ENCODE results near the gene WASF2.

WASF2 gene

GRCh38 chr1:27366113-27366410, 123.9 kb downstream of the WASF2 start:
- peak in 1 of 2 experiments; percentile 54 for DNase-seq (ENCODE audit: low read depth in 1 of 2, low spot score in 1 of 2)
- Histone ChIP-seq H3K4me3 (replicated peaks; ENCODE audit: insufficient read depth, low read length) (peak overlapping the region; percentile 47), H3K27ac (replicated peaks) (no peak overlapping the region), H3K27me3 (ENCODE audit: insufficient read depth, poor library complexity, severe bottlenecking) (no peaks in the 10 kb centered on the region)
- TF ChIP-seq REST (IDR thresholded peaks at IDR 0.05; ENCODE audit: insufficient replicate concordance, low read depth), result no peak
- no peak for TF ChIP-seq CTCF (IDR thresholded peaks at IDR 0.05; ENCODE audit: insufficient read depth, low read length)
- no peak for TF ChIP-seq POLR2AphosphoS5 (IDR thresholded peaks at IDR 0.05; ENCODE audit: low read depth)
- TF ChIP-seq GABPA (IDR thresholded peaks at IDR 0.05; ENCODE audit: low read depth), result no peak
- TF ChIP-seq SPI1 (IDR thresholded peaks at IDR 0.05; ENCODE audit: borderline replicate concordance, low read depth), result no peak

- Histone ChIP-seq H3K27ac (replicated peaks) (no peak overlapping the region), H3K4me3 (replicated peaks; ENCODE audit: insufficient read depth, low read length) (peak overlapping the region; percentile 47), H3K27me3 (ENCODE audit: insufficient read depth, poor library complexity, severe bottlenecking) (no peaks in the 10 kb centered on the region)
- TF ChIP-seq REST (IDR thresholded peaks at IDR 0.05; ENCODE audit: insufficient replicate concordance, low read depth), result no peak
- TF ChIP-seq CTCF (IDR thresholded peaks at IDR 0.05; ENCODE audit: insufficient read depth, low read length), result no peak
- TF ChIP-seq GABPA (IDR thresholded peaks at IDR 0.05; ENCODE audit: low read depth), result no peak
- TF ChIP-seq POLR2AphosphoS5 (IDR thresholded peaks at IDR 0.05; ENCODE audit: low read depth), result no peak
- no peak for TF ChIP-seq SPI1 (IDR thresholded peaks at IDR 0.05; ENCODE audit: borderline replicate concordance, low read depth)
- DNase-seq (ENCODE audit: low read depth in 1 of 2, low spot score in 1 of 2), result peak; percentile 62 to 75
Measured at GRCh38 chr1:27365372-27366112, 124.4 kb downstream of the WASF2 start.

GRCh38 chr1:27364696-27365371, 125.1 kb downstream of the WASF2 start:
- no peak for TF ChIP-seq POLR2AphosphoS5 (IDR thresholded peaks at IDR 0.05; ENCODE audit: low read depth)
- no peak for TF ChIP-seq CTCF (IDR thresholded peaks at IDR 0.05; ENCODE audit: insufficient read depth, low read length)
- TF ChIP-seq REST (IDR thresholded peaks at IDR 0.05; ENCODE audit: insufficient replicate concordance, low read depth), result no peak
- H3K27ac ChIP-seq (replicated peaks), result no peak overlapping the region
- DNase-seq (ENCODE audit: low read depth in 1 of 2, low spot score in 1 of 2), result no peak
- H3K27me3 ChIP-seq (ENCODE audit: insufficient read depth, poor library complexity, severe bottlenecking), result no peaks in the 10 kb centered on the region
- H3K4me3 ChIP-seq (replicated peaks; ENCODE audit: insufficient read depth, low read length), result no peak overlapping the region
